Renal pelvis (tissue), 4 donors: ENCODE results near the gene WSCD1. TPM values are rescaled to one million over a fixed set of nuclear protein-coding genes. Genes with fewer than 3 reads are reported as not detected.

Experiments used
- DNase-seq: peaks from one replicate; pipeline ENCODE4 v3.0.0-alpha.2; 2013
- polyA plus RNA-seq, 3 donors: library from polyadenylated mRNA; unstranded; fragments of 120-200 nt; gene quantifications; one replicate each; pipeline ENCODE4 v1.2.1, GENCODE V29; 2013; ENCODE audit not compliant: insufficient read length in 3 of 3

Gene WSCD1
- polyA plus RNA-seq, 3 donors = 12.0 to 16.1 (median 12.8) TPM

GRCh38 chr17:6052926-6053325 is 17.3 kb upstream of the WSCD1 start:
- no peak for DNase-seq

GRCh38 chr17:6054372-6054771 is 15.8 kb upstream of the WSCD1 start:
- DNase-seq = no peak

- no peak for DNase-seq
These were observed 14.1 kb upstream of the WSCD1 start for GRCh38 chr17:6056104-6056503.

GRCh38 chr17:6057562-6057961 is 12.6 kb upstream of the WSCD1 start:
- no peak for DNase-seq

GRCh38 chr17:6059406-6059805 is 10.8 kb upstream of the WSCD1 start:
- DNase-seq = no peak

- no peak for DNase-seq
These were observed 8.9 kb upstream of the WSCD1 start for GRCh38 chr17:6061290-6061689.

- DNase-seq = no peak
These were observed 5.3 kb upstream of the WSCD1 start for GRCh38 chr17:6064868-6065267.

GRCh38 chr17:6065351-6065750 is 4.8 kb upstream of the WSCD1 start:
- no peak for DNase-seq

GRCh38 chr17:6066183-6066948 is 3.8 kb upstream of the WSCD1 start:
- DNase-seq = no peak

- DNase-seq = no peak
These were observed 3.1 kb upstream of the WSCD1 start for GRCh38 chr17:6067060-6067459.

GRCh38 chr17:6070430-6070912 is 292 bp downstream of the WSCD1 start:
- no peak for DNase-seq

- no peak for DNase-seq
These were observed 833 bp downstream of the WSCD1 start for GRCh38 chr17:6070913-6071511.

- DNase-seq = no peak
These were observed 1.4 kb downstream of the WSCD1 start for GRCh38 chr17:6071528-6072065.

GRCh38 chr17:6072157-6072556 is 2.0 kb downstream of the WSCD1 start:
- no peak for DNase-seq

GRCh38 chr17:6072611-6073010 is 2.4 kb downstream of the WSCD1 start:
- no peak for DNase-seq

- DNase-seq = no peak
These were observed 3.4 kb downstream of the WSCD1 start for GRCh38 chr17:6073620-6074019.

- no peak for DNase-seq
These were observed 4.9 kb downstream of the WSCD1 start for GRCh38 chr17:6075050-6075449.

GRCh38 chr17:6075845-6076244 is 5.7 kb downstream of the WSCD1 start:
- no peak for DNase-seq

- DNase-seq = no peak
These were observed 7.6 kb downstream of the WSCD1 start for GRCh38 chr17:6077752-6078151.

- DNase-seq = no peak
These were observed 8.3 kb downstream of the WSCD1 start for GRCh38 chr17:6078458-6078871.

- no peak for DNase-seq
These were observed 9.1 kb downstream of the WSCD1 start for GRCh38 chr17:6079155-6079888.

- no peak for DNase-seq
These were observed 9.8 kb downstream of the WSCD1 start for GRCh38 chr17:6079960-6080359.
